Activated T-cell treated with anti-CD3 and anti-CD28 coated beads, Interleukin-2, amount 50 U/mL, for 4 hours (primary cell): Measurements from ENCODE around the gene RUNX3. TPM values are rescaled to one million over a fixed set of nuclear protein-coding genes. Genes with fewer than 3 reads are reported as not detected.
A peak's percentile ranks its signal among the peaks of the same experiment; 100 is the strongest.

ENCODE experiments used
- ATAC-seq, 2 donors: fragments of 200-7000 bp; cut with Tn5 transposase; one replicate each; pipeline ENCODE4 v1.10.0; 2021
- DNase-seq: peaks from one replicate; pipeline ENCODE4 v3.0.0-alpha.2; 2020
- H3K27me3 Mint-ChIP-seq: one replicate; pipeline ENCODE4 v1.8.0; 2021; ENCODE audit warnings: low read depth, mixed read lengths
- H3K36me3 Mint-ChIP-seq: one replicate; pipeline ENCODE4 v1.8.0; 2022; ENCODE audit warnings: mixed read lengths; ENCODE audit not compliant: insufficient read depth
- H3K4me1 Mint-ChIP-seq: one replicate; pipeline ENCODE4 v1.8.0; 2021; ENCODE audit warnings: low read depth, mixed read lengths
- H3K4me3 Mint-ChIP-seq: one replicate; pipeline ENCODE4 v1.8.0; 2021; ENCODE audit warnings: mild to moderate bottlenecking, moderate library complexity, mixed read lengths
- H3K9me3 Mint-ChIP-seq: one replicate; pipeline ENCODE4 v1.8.0; 2021; ENCODE audit warnings: mixed read lengths
- total RNA-seq, 3 donors: library from RNA; stranded (reverse); gene quantifications; one replicate each; pipeline ENCODE4 v1.2.1, GENCODE V29; 2021

The RUNX3 gene
- total RNA-seq, 3 donors from 2014 or later: 236 to 264 (median 258) TPM

- no peak for ATAC-seq
- peaks cover 41% of the 10 kb centered on the region for H3K4me1 Mint-ChIP-seq
Observed at GRCh38 chr1:24932725-24933294, 2.7 kb upstream of the RUNX3 start.

GRCh38 chr1:24932284-24932683 is 2.2 kb upstream of the RUNX3 start:
- Mint-ChIP-seq H3K36me3 (peaks cover 16% of the 10 kb centered on the region), H3K27me3 (no peaks in the 10 kb centered on the region), H3K9me3 (no peaks in the 10 kb centered on the region), H3K4me3 (peak overlapping the region; percentile 70), H3K4me1 (peaks cover 42% of the 10 kb centered on the region)
- ATAC-seq (peak; percentile 14 to 31), DNase-seq (peak; percentile 58)

More at GRCh38 chr1:24932725-24933294, 2.7 kb upstream of the RUNX3 start:
- no peak for DNase-seq
- Mint-ChIP-seq H3K4me3 (peak overlapping the region; percentile 70), H3K9me3 (no peaks in the 10 kb centered on the region), H3K36me3 (peaks cover 11% of the 10 kb centered on the region), H3K27me3 (no peaks in the 10 kb centered on the region)

- no peaks in the 10 kb centered on the region for H3K27me3 Mint-ChIP-seq
- DNase-seq (no peak), ATAC-seq (no peak)
- peaks cover 21% of the 10 kb centered on the region for H3K36me3 Mint-ChIP-seq
- no peaks in the 10 kb centered on the region for H3K9me3 Mint-ChIP-seq
- peaks cover 47% of the 10 kb centered on the region for H3K4me1 Mint-ChIP-seq
- peak overlapping the region; percentile 72 for H3K4me3 Mint-ChIP-seq
Observed at GRCh38 chr1:24931468-24932231, 1.6 kb upstream of the RUNX3 start.

- peak overlapping the region; percentile 72 for H3K4me3 Mint-ChIP-seq
- no peak for ATAC-seq
- peaks cover 25% of the 10 kb centered on the region for H3K36me3 Mint-ChIP-seq
- H3K27me3 Mint-ChIP-seq: no peaks in the 10 kb centered on the region
- H3K9me3 Mint-ChIP-seq: no peaks in the 10 kb centered on the region
- no peak for DNase-seq
- H3K4me1 Mint-ChIP-seq: peaks cover 51% of the 10 kb centered on the region
Observed at GRCh38 chr1:24931146-24931467, 1.0 kb upstream of the RUNX3 start.

GRCh38 chr1:24929398-24930259 is 447 bp downstream of the RUNX3 start:
- no peaks in the 10 kb centered on the region for H3K27me3 Mint-ChIP-seq
- DNase-seq (peak; percentile 30), ATAC-seq (peak; percentile 17 to 24)
- H3K4me3 Mint-ChIP-seq: peak overlapping the region; percentile 97
- peaks cover 38% of the 10 kb centered on the region for H3K36me3 Mint-ChIP-seq
- H3K9me3 Mint-ChIP-seq: no peaks in the 10 kb centered on the region
- peaks cover 58% of the 10 kb centered on the region for H3K4me1 Mint-ChIP-seq

- peak; percentile 47 for DNase-seq
- H3K4me1 Mint-ChIP-seq: peaks cover 58% of the 10 kb centered on the region
- peak overlapping the region; percentile 97 for H3K4me3 Mint-ChIP-seq
- ATAC-seq: peak in 1 of 2 donors; percentile 0
- peaks cover 36% of the 10 kb centered on the region for H3K36me3 Mint-ChIP-seq
- H3K27me3 Mint-ChIP-seq: no peaks in the 10 kb centered on the region
- H3K9me3 Mint-ChIP-seq: no peaks in the 10 kb centered on the region
Observed at GRCh38 chr1:24928689-24929397, 1.2 kb downstream of the RUNX3 start.

GRCh38 chr1:24927988-24928688 is 1.9 kb downstream of the RUNX3 start:
- Mint-ChIP-seq H3K36me3 (peaks cover 42% of the 10 kb centered on the region), H3K4me3 (peak overlapping the region; percentile 97), H3K9me3 (no peaks in the 10 kb centered on the region), H3K4me1 (peaks cover 60% of the 10 kb centered on the region), H3K27me3 (no peaks in the 10 kb centered on the region)
- DNase-seq: no peak
- ATAC-seq: no peak

GRCh38 chr1:24927473-24927872 is 2.6 kb downstream of the RUNX3 start:
- peaks cover 58% of the 10 kb centered on the region for H3K4me1 Mint-ChIP-seq
- peaks cover 45% of the 10 kb centered on the region for H3K36me3 Mint-ChIP-seq
- peak overlapping the region; percentile 97 for H3K4me3 Mint-ChIP-seq
- DNase-seq (no peak), ATAC-seq (no peak)
- no peaks in the 10 kb centered on the region for H3K9me3 Mint-ChIP-seq
- H3K27me3 Mint-ChIP-seq: no peaks in the 10 kb centered on the region

- peaks cover 61% of the 10 kb centered on the region for H3K4me1 Mint-ChIP-seq
- DNase-seq: no peak
- no peak for ATAC-seq
- no peaks in the 10 kb centered on the region for H3K27me3 Mint-ChIP-seq
- no peaks in the 10 kb centered on the region for H3K9me3 Mint-ChIP-seq
- peak overlapping the region; percentile 97 for H3K4me3 Mint-ChIP-seq
- H3K36me3 Mint-ChIP-seq: peaks cover 49% of the 10 kb centered on the region
Observed at GRCh38 chr1:24926563-24927249, 3.4 kb downstream of the RUNX3 start.

GRCh38 chr1:24925963-24926362 is 4.1 kb downstream of the RUNX3 start:
- Mint-ChIP-seq H3K27me3 (no peaks in the 10 kb centered on the region), H3K9me3 (no peaks in the 10 kb centered on the region), H3K4me3 (peak overlapping the region; percentile 97), H3K4me1 (peaks cover 63% of the 10 kb centered on the region), H3K36me3 (peaks cover 49% of the 10 kb centered on the region)
- ATAC-seq (no peak), DNase-seq (no peak)

- DNase-seq (peak; percentile 87), ATAC-seq (peak; percentile 47)
- Mint-ChIP-seq H3K4me1 (peaks cover 65% of the 10 kb centered on the region), H3K4me3 (peak overlapping the region; percentile 97), H3K27me3 (no peaks in the 10 kb centered on the region), H3K36me3 (peaks cover 55% of the 10 kb centered on the region), H3K9me3 (no peaks in the 10 kb centered on the region)
Observed at GRCh38 chr1:24925082-24925779, 4.8 kb downstream of the RUNX3 start.

- peaks cover 59% of the 10 kb centered on the region for H3K36me3 Mint-ChIP-seq
- no peak for ATAC-seq
- no peaks in the 10 kb centered on the region for H3K9me3 Mint-ChIP-seq
Observed at GRCh38 chr1:24923485-24924113, 6.5 kb downstream of the RUNX3 start.

More at GRCh38 chr1:24923485-24924113, 6.5 kb downstream of the RUNX3 start:
- peaks cover 79% of the 10 kb centered on the region for H3K4me1 Mint-ChIP-seq
- peak overlapping the region; percentile 71 for H3K4me3 Mint-ChIP-seq
- DNase-seq: no peak
- no peaks in the 10 kb centered on the region for H3K27me3 Mint-ChIP-seq
